IPS-18c (cell line): ENCODE data around the gene DGAT2.

Experiments used
- H3K4me3 ChIP-seq: 2 replicates; pipeline ENCODE4 v1.7.0; 2013; ENCODE audit warnings: low read depth, mild to moderate bottlenecking, low read length, moderate library complexity; ENCODE audit not compliant: insufficient read depth
- H3K9me3 ChIP-seq: one replicate; pipeline ENCODE4 v1.6.1; 2013; ENCODE audit warnings: mild to moderate bottlenecking, low read length, moderate library complexity; ENCODE audit not compliant: control insufficient read depth, insufficient read depth

DGAT2 gene

GRCh38 chr11:75809991-75810390, 41.4 kb downstream of the DGAT2 start:
- H3K9me3 ChIP-seq = no peaks in the 10 kb centered on the region
- H3K4me3 ChIP-seq = no peak overlapping the region

DNA sequence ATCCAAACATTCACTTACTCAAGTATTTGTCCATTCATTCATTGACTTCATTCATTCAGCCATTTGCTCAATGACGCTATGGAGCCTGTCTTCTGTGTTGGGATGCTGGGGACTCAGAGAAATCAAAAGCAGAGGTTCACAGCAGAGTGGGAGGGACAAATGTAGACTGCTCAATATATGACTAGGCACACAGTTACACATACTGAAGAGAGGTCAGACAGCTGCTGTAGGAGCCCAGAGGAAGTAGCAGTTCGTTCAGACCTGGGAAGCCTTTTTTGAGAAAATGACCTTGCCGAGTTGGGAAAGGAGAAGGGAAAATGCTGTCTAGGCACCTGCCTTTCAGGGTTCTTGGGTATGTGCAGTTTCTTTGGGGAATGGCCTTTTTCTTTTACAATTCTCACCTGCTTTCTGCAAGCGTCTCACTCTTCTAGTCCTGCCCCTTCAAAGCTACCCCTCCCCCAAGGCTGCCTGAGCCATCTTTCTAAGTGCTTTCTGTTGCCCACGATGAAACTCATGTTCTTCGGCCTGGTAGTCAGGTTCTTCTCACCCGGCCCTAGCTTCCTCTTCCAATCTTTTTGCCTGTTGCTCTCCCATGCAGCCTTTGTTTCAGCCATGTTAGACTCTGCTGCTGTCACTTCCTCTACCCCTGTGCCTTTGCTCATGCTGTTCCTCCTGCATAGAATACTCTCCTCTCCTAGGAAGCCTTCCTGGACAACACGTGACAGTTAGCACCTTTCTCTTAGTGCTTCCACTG, 42.2 kb downstream of the DGAT2 start:
- Histone ChIP-seq H3K9me3 (no peaks in the 10 kb centered on the region), H3K4me3 (no peak overlapping the region)

DNA sequence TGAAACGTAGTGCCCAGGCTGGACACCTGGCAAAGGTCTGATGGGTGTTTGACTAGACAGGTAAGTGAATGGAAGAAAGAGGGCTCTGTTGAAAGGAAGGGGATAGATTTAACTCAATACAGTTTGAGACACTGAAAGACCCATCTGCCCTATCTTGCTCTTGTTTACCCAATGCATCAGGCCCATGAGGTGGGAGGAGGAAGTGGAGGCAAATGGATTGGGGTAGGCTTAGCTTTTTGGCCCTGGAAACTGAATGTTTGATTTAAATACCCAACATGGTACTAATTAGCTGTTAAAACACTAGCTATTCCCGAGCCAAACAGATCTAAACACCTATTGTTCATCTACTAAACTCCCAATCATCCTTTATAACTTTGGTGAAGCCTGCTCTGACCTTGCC, 42.9 kb downstream of the DGAT2 start:
- Histone ChIP-seq H3K9me3 (no peaks in the 10 kb centered on the region), H3K4me3 (no peak overlapping the region)

DNA sequence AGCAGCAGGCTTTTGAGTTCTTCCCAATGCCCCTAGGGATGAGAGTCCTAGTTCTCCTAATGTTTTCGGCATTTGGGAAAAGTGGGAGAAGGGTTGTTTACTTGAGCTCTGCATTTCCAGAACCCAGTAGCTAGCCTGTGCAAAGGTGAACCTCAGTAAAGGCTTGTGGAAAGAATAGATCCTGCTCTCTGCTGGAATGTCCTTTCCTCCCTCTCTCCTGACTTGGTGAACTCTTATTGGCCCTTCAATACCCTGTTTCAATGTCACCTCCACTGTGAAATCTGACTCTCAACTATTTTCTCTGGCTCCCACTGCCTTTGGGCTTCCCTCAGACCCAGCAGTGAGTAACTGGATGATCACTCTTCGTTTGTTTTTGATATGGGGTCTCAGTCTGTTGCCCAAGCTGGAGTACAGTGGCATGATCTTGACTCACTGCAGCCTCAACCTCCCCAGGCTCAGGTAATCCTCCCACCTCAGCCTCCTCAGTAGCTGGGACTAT, 44.0 kb downstream of the DGAT2 start:
- no peak overlapping the region for H3K4me3 ChIP-seq
- no peaks in the 10 kb centered on the region for H3K9me3 ChIP-seq

- Histone ChIP-seq H3K4me3 (no peak overlapping the region), H3K9me3 (no peaks in the 10 kb centered on the region)
Measured at GRCh38 chr11:75813124-75813523, 44.5 kb downstream of the DGAT2 start.

- Histone ChIP-seq H3K4me3 (0 out of 2 replicates have a peak overlapping the region, but pooled peaks have one; percentile 58), H3K9me3 (no peaks in the 10 kb centered on the region)
Measured at GRCh38 chr11:75813622-75814039, 45.1 kb downstream of the DGAT2 start.

GRCh38 chr11:75814363-75814676, 45.7 kb downstream of the DGAT2 start:
- Histone ChIP-seq H3K9me3 (no peaks in the 10 kb centered on the region), H3K4me3 (peak overlapping the region; percentile 58)

GRCh38 chr11:75814677-75815344, 46.2 kb downstream of the DGAT2 start, which contains the start of gene UVRAG:
Gene UVRAG (plus strand): TSS chr11:75815210. CDS start chr11:75815408, 198 bp downstream.
- peak within 1 kb of the TSS; percentile 58 for H3K4me3 ChIP-seq
- H3K9me3 ChIP-seq = no peaks in the 10 kb centered on the region

DNA sequence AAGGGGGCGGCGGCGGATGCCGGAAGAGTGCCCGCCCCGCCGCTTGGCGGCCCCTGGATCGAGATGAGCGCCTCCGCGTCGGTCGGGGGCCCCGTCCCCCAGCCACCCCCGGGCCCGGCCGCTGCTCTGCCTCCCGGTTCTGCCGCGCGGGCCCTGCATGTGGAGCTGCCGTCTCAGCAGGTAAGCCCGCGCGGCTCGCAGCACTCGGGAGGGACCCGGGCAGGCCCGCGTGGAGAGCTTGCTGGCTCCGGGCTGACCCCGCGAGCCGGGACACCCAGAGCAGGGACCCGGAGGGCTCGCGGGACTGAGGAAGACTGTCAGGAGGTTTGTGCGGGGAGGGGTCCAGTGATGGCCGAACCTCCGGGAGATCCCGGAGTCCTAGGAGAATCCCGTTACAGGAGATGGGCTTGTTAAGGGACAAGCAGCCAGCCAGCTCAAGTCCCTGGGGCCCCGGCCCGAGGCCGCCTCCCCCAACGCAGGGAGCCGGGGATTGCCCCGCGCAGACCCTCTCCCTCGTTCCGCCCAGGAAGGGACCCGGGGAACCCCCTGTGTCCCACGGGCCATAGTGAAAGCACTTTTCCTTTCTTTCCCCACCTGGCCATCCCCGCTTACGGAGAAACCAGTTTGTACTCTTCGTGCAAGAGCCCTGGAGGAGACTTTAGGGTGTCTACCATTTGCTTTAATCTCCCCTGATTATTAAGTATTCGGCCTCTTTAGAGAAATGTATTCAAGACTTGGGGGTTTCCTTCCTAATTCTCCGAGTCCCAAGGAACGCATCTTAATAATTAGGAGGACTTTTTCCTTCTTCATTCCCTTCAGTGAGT, 47.0 kb downstream of the DGAT2 start:
- Histone ChIP-seq H3K4me3 (peak overlapping the region; percentile 58), H3K9me3 (no peaks in the 10 kb centered on the region)

DNA sequence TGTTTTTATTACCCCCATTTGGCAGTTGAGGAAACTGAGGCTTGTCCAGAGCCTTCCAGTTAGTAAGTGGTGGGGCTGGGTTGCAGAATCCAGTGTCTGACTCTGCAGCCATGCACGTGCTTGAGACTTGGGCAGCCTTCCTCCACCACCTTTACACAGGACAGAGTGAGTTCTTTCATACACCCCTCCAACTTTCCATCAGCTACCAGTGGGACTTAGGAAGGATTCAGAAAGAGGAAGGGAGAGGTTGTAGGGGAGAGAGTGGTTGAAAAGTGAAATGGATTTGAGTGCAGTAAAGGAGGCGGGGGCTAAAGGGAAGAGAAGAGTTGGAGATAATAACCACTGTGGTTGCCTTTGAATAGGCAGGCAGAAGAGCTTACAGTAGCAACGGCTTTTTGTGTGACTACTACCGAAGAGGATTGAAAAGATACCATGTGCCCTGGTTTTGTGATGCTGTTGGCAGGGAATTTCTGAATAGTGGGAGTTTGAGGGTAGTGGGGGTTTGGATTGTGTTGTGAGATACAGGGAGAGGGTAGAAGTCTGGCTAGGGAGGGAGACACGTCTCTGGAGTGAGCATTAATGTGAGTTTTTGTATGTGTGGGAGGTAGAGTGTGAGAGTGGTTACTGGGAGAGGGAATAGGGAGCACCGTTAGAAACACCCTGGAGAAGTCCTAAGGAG, 48.1 kb downstream of the DGAT2 start:
- no peaks in the 10 kb centered on the region for H3K9me3 ChIP-seq
- H3K4me3 ChIP-seq = peak overlapping the region; percentile 58; the same call in 1 of the 2 replicates

DNA sequence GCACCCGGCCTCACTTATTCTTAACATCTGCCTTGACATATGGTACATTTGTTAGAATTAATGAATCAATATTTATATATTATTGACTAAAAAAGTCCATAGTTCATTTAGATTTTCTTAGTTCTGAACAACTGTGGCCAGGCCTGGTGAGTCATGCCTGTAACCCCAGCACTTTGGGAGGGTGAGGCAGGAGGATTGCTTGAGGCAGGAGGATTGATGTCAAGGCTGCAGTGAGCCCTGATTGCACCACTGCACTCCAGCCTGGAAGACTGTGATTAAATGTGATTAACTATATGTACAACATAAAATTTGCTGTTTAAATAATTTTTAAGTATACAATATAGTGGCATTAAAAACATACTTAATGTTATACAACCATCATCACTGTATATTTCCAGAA, 52.1 kb downstream of the DGAT2 start:
- Histone ChIP-seq H3K4me3 (no peak overlapping the region), H3K9me3 (no peaks in the 10 kb centered on the region)

DNA sequence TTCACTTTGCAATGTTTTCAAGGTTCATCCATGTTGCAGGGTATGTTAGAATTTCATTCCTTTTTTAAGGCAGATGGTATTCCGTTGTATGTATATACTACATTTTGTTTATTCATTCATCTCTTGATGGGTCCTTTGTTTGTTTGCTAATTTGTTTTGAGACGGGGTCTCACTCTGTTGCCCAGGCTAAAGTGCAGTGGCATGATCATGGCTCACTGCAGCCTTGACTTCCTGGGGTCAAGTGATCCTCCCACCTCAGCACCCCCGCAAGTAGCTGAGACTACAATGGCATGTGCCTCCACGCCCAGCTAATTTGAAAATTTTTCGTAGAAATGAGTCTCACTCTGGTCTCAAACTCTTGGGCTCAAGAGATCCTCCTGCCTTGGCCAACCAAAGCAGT, 52.6 kb downstream of the DGAT2 start:
- Histone ChIP-seq H3K9me3 (no peaks in the 10 kb centered on the region), H3K4me3 (no peak overlapping the region)

DNA sequence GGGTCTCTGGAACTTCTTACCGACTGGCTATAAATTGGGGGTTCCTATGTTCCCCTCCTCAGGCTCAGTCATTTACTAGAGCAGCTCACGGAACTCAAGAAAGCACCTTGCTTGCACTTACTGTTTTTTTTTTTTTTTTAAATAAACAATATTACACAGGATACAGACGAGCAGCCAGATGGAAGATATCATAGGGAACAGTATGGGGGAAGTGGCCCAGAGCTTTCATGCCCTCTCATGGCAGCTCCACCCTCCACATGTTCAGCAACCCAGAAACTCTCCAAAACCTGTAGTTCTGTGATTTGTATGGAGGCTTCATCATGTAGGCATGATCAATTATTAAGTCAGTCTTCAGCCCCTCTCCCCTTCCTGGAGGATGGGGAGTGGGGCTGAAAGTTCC, 54.0 kb downstream of the DGAT2 start:
- Histone ChIP-seq H3K9me3 (no peaks in the 10 kb centered on the region), H3K4me3 (no peak overlapping the region)

- H3K4me3 ChIP-seq = no peak overlapping the region
- no peaks in the 10 kb centered on the region for H3K9me3 ChIP-seq
Measured at GRCh38 chr11:75823415-75823814, 54.8 kb downstream of the DGAT2 start.

DNA sequence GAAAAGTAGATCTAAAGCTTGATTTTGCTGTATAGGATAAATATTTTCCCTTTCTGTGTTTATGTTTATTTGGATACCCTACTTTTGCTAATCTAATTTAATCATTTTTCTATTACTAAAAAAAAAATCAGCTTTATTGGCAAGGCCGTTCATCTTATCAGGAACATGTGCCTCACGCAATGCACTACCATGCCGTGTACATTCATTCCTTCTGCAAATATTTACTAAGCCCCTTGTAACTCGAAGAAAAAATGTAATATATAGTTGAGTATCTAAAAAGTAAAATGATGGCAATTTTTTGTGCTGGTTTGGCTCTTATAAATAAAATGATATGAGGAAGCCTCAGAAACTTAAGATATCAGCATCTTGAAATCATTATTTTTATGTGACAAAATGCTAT, 55.4 kb downstream of the DGAT2 start:
- no peaks in the 10 kb centered on the region for H3K9me3 ChIP-seq
- H3K4me3 ChIP-seq = no peak overlapping the region

- no peak overlapping the region for H3K4me3 ChIP-seq
- H3K9me3 ChIP-seq = no peaks in the 10 kb centered on the region
Measured at GRCh38 chr11:75826461-75827230, 58.1 kb downstream of the DGAT2 start.

DNA sequence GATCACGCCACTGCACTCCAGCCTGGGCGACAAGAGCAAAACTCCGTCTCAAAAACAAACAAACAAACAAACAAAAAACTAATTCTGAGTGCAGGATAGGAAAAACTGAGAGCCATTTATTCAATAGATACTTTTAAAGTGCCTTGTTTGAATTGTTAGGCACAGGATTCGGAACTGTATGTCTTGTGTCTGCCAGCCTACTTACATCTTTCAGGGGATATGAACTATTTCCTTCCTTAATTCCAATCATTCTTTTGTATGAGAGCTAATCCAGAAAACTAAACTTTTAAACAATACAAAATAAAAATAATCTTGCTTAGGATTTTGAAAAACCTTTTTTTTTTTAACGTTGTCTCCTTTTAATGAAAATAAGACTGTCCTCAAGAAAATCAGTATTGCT, 59.0 kb downstream of the DGAT2 start:
- no peak overlapping the region for H3K4me3 ChIP-seq
- H3K9me3 ChIP-seq = no peaks in the 10 kb centered on the region
